DOHH2 (cell line): ENCODE results near the gene FAIM.

Experiments used
- H3F3A ChIP-seq: fragments of 200-600 bp; sonication (generic), shearing (Covaris generic); 2 replicates; pipeline ENCODE4 v1.6.0; 2016; ENCODE audit warnings: antibody characterized with exemption, mild to moderate bottlenecking; ENCODE audit not compliant: control insufficient read depth, insufficient read depth
- H3K27ac ChIP-seq: fragments of 200-600 bp; sonication (generic); 2 replicates; pipeline ENCODE4 v1.5.1; 2014; ENCODE audit warnings: low read depth, mild to moderate bottlenecking, low read length, moderate library complexity
- H3K27me3 ChIP-seq: fragments of 200-600 bp; sonication (generic); 2 replicates; pipeline ENCODE4 v1.6.1; 2014; ENCODE audit warnings: mild to moderate bottlenecking, low read length, mixed read lengths; ENCODE audit not compliant: control insufficient read depth
- H3K36me3 ChIP-seq: fragments of 200-600 bp; sonication (generic); 2 replicates; pipeline ENCODE4 v1.6.1; 2014; ENCODE audit warnings: mild to moderate bottlenecking, low read length, moderate library complexity, mixed read lengths; ENCODE audit not compliant: control insufficient read depth
- H3K4me1 ChIP-seq: fragments of 200-600 bp; sonication (generic); 2 replicates; pipeline ENCODE4 v1.6.1; 2014; ENCODE audit warnings: mild to moderate bottlenecking, low read length, mixed read lengths; ENCODE audit not compliant: control insufficient read depth
- H3K4me2 ChIP-seq: fragments of 200-600 bp; sonication (generic); 2 replicates; pipeline ENCODE4 v1.6.0; 2014; ENCODE audit warnings: mild to moderate bottlenecking, low read length, moderate library complexity
- H3K4me3 ChIP-seq: fragments of 200-600 bp; sonication (generic); 2 replicates; pipeline ENCODE4 v1.5.1; 2014; ENCODE audit warnings: mild to moderate bottlenecking, low read length, mixed read lengths
- H3K79me2 ChIP-seq: fragments of 200-600 bp; sonication (generic); 2 replicates; pipeline ENCODE4 v1.6.1; 2014; ENCODE audit warnings: mild to moderate bottlenecking, low read length, mixed read lengths; ENCODE audit not compliant: control insufficient read depth
- H3K9me2 ChIP-seq: fragments of 200-600 bp; sonication (generic); replicated peaks from 2 replicates; pipeline ENCODE4 v1.6.1; 2014; ENCODE audit warnings: mild to moderate bottlenecking, low read length, mixed read lengths; ENCODE audit not compliant: control insufficient read depth
- H3K9me3 ChIP-seq: fragments of 200-600 bp; sonication (generic); 2 replicates; pipeline ENCODE4 v1.6.1; 2014; ENCODE audit warnings: antibody characterized with exemption, low read length, mixed read lengths; ENCODE audit not compliant: control insufficient read depth, insufficient read depth
- H4K20me1 ChIP-seq: fragments of 200-600 bp; sonication (generic); 2 replicates; pipeline ENCODE4 v1.6.0; 2014; ENCODE audit warnings: low read depth, mild to moderate bottlenecking, antibody characterized with exemption, low read length, moderate library complexity; ENCODE audit not compliant: control insufficient read depth, insufficient read depth
- EZH2phosphoT487 ChIP-seq: fragments of 200-600 bp; sonication (generic); IDR thresholded peaks from 2 replicates; pipeline ENCODE4 v1.6.1; 2017; ENCODE audit warnings: borderline replicate concordance, mild to moderate bottlenecking, antibody characterized with exemption, low read length, moderate library complexity, mixed read lengths
- TF ChIP-seq, protein P1 (sequence below): fragments of 200-600 bp; sonication (generic); IDR thresholded peaks from one replicate; pipeline ENCODE4 v1.5.1; 2014; ENCODE audit warnings: antibody characterized with exemption, mild to moderate bottlenecking, low read depth, low read length; ENCODE audit not compliant: poor library complexity, severe bottlenecking

FAIM gene

DNA sequence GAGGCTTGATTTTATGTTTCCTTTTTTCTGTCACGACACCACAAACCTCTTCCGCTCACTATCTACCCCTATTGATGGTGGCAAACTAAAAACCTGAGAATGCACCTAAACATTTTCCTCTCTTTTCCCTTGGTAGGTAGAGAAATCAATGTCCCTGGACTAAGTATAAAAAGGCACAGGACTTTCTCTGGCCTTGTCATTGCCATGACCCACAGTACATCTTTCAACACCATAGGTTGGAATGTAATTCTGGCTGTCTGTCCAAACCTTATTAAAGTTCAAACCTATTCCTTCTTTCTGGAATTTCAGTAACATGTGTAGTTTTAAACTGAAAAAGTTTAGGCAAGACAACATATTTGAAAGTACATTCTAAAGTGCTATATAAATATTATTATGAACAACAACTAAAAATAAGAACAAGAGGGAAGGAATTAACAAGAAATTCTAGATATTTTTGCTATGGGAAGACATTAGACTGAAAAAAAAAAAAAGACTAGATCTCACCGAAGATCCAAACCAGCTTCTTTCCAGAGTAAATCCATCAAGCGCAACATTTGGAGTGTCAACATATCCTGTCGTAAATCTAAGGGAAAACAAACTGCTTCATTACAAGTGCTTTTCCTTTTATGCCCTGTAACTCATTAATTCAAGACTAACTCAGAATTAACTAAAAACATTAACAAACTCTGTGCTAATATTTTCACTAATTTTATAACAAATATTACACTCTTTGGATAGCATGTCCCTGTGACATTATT is 73.1 kb downstream of the FAIM start:
- Histone ChIP-seq H3K27me3 (no peaks in the 10 kb centered on the region), H3K27ac (peak overlapping the region; percentile 81), H3K79me2 (0 out of 2 replicates have a peak, but pooled peaks cover 3% of the 10 kb centered on the region)

DNA sequence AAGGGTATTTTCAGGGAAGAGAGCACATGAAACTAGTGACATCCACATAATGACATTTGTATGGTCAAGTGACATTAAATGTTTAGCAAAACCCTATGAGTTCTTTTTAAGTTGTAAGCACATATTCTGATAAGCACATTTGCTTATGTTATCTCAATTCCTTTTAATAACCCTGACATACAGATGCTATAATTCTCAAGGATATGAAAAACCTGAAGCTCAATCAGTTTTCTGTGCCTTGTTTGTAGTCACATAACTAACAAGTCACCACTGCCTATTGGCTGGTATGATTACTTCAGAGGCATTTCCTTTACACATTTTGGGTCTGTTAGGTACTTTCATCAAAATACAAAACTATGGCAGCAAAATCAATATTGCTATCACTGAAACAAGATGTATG is 74.1 kb downstream of the FAIM start:
- H3K27ac ChIP-seq = peak overlapping the region; percentile 81
- H3K36me3 ChIP-seq = peaks cover 16% of the 10 kb centered on the region
- H3F3A ChIP-seq = peaks cover 41% of the 10 kb centered on the region
- 0 out of 2 replicates have a peak overlapping the region, but pooled peaks have one; percentile 7 for H3K4me2 ChIP-seq
- TF ChIP-seq, protein P1, sequence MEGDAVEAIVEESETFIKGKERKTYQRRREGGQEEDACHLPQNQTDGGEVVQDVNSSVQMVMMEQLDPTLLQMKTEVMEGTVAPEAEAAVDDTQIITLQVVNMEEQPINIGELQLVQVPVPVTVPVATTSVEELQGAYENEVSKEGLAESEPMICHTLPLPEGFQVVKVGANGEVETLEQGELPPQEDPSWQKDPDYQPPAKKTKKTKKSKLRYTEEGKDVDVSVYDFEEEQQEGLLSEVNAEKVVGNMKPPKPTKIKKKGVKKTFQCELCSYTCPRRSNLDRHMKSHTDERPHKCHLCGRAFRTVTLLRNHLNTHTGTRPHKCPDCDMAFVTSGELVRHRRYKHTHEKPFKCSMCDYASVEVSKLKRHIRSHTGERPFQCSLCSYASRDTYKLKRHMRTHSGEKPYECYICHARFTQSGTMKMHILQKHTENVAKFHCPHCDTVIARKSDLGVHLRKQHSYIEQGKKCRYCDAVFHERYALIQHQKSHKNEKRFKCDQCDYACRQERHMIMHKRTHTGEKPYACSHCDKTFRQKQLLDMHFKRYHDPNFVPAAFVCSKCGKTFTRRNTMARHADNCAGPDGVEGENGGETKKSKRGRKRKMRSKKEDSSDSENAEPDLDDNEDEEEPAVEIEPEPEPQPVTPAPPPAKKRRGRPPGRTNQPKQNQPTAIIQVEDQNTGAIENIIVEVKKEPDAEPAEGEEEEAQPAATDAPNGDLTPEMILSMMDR = no peak
- TF ChIP-seq EZH2phosphoT487 = no peak
- no peaks in the 10 kb centered on the region for H4K20me1 ChIP-seq
- H3K79me2 ChIP-seq = 0 out of 2 replicates have a peak, but pooled peaks cover 3% of the 10 kb centered on the region
- H3K9me3 ChIP-seq = no peaks in the 10 kb centered on the region
- no peaks in the 10 kb centered on the region for H3K27me3 ChIP-seq
- H3K9me2 ChIP-seq = no peaks in the 10 kb centered on the region
- H3K4me3 ChIP-seq = no peak overlapping the region
- H3K4me1 ChIP-seq = peaks cover 93% of the 10 kb centered on the region

More for the DNA sequence above, 73.1 kb downstream of the FAIM start:
- Histone ChIP-seq H3K4me2 (peak overlapping the region; percentile 50; the same call in 1 of the 2 replicates), H3K9me2 (no peaks in the 10 kb centered on the region), H4K20me1 (no peaks in the 10 kb centered on the region), H3K36me3 (peaks cover 22% of the 10 kb centered on the region), H3K9me3 (peaks cover 5% of the 10 kb centered on the region; the same call in 1 of the 2 replicates), H3F3A (peaks cover 31% of the 10 kb centered on the region), H3K4me3 (no peak overlapping the region), H3K4me1 (peaks cover 83% of the 10 kb centered on the region)
- TF ChIP-seq EZH2phosphoT487 = no peak
- TF ChIP-seq, protein P1 = no peak
